ENCODE data around the gene GLP2R.
"Not testable (repeated sequence)": the region's sequence is repeated elsewhere in the genome, so short reads cannot be mapped to it uniquely, and the experiment has no call there.

GLP2R gene

GRCh38 chr17:9912121-9913099 is 86.7 kb downstream of the GLP2R start:
- Histone ChIP-seq H3K36me3 (ENCODE audit: control insufficient read depth in 5 of 5, insufficient read depth in 5 of 5, low read length in 5 of 5) (peaks cover 0 to 35% (median 6%) of the 10 kb centered on the region in 5 donors), H3K27me3 (ENCODE audit: control insufficient read depth in 5 of 5, insufficient read depth in 4 of 5, low read length in 5 of 5) (peaks cover 0 to 5% (median 3%) of the 10 kb centered on the region in 5 donors), H3K9me3 (ENCODE audit: control insufficient read depth in 5 of 5, low read length in 5 of 5) (no peaks in the 10 kb centered on the region), H3K4me3 (ENCODE audit: low read depth in 1 of 5, low read length in 5 of 5) (no peak overlapping the region), H3K27ac (ENCODE audit: low read depth, low read length) (no peak overlapping the region), H3K9ac (ENCODE audit: low read length in 5 of 5) (no peak overlapping the region), H3K4me1 (ENCODE audit: control insufficient read depth in 5 of 5, insufficient read depth in 5 of 5, low read length in 5 of 5) (peaks cover 0 to 5% (median 4%) of the 10 kb centered on the region in 5 donors)

GRCh38 chr17:9913476-9913875 is 87.8 kb downstream of the GLP2R start:
- H3K27me3 ChIP-seq (ENCODE audit: control insufficient read depth in 5 of 5, insufficient read depth in 4 of 5, low read length in 5 of 5), result peaks cover 0 to 5% (median 0%) of the 10 kb centered on the region in 5 donors
- no peak overlapping the region for H3K4me3 ChIP-seq (ENCODE audit: low read depth in 1 of 5, low read length in 5 of 5)
- H3K9me3 ChIP-seq (ENCODE audit: control insufficient read depth in 5 of 5, low read length in 5 of 5), result no peaks in the 10 kb centered on the region
- no peaks in the 10 kb centered on the region for H3K4me1 ChIP-seq (ENCODE audit: control insufficient read depth in 5 of 5, insufficient read depth in 5 of 5, low read length in 5 of 5)
- H3K36me3 ChIP-seq (ENCODE audit: control insufficient read depth in 5 of 5, insufficient read depth in 5 of 5, low read length in 5 of 5), result peaks cover 0 to 46% (median 15%) of the 10 kb centered on the region in 5 donors
- H3K27ac ChIP-seq (ENCODE audit: low read depth, low read length), result no peak overlapping the region
- H3K9ac ChIP-seq (ENCODE audit: low read length in 5 of 5), result peak overlapping the region in 1 of 5 donors; percentile 40

- Histone ChIP-seq H3K4me3 (ENCODE audit: low read depth in 1 of 5, low read length in 5 of 5) (no peak overlapping the region), H3K9ac (ENCODE audit: low read length in 5 of 5) (no peak overlapping the region), H3K27ac (ENCODE audit: low read depth, low read length) (no peak overlapping the region), H3K27me3 (ENCODE audit: control insufficient read depth in 5 of 5, insufficient read depth in 4 of 5, low read length in 5 of 5) (no peaks in the 10 kb centered on the region), H3K36me3 (ENCODE audit: control insufficient read depth in 5 of 5, insufficient read depth in 5 of 5, low read length in 5 of 5) (peaks cover 0 to 64% (median 22%) of the 10 kb centered on the region in 5 donors), H3K9me3 (ENCODE audit: control insufficient read depth in 5 of 5, low read length in 5 of 5) (no peaks in the 10 kb centered on the region), H3K4me1 (ENCODE audit: control insufficient read depth in 5 of 5, insufficient read depth in 5 of 5, low read length in 5 of 5) (no peaks in the 10 kb centered on the region)
These were observed 90.4 kb downstream of the GLP2R start for GRCh38 chr17:9916108-9916507.

- peaks cover 0 to 63% (median 22%) of the 10 kb centered on the region in 5 donors for H3K36me3 ChIP-seq (ENCODE audit: control insufficient read depth in 5 of 5, insufficient read depth in 5 of 5, low read length in 5 of 5)
- no peaks in the 10 kb centered on the region for H3K4me1 ChIP-seq (ENCODE audit: control insufficient read depth in 5 of 5, insufficient read depth in 5 of 5, low read length in 5 of 5)
- no peak overlapping the region for H3K4me3 ChIP-seq (ENCODE audit: low read depth in 1 of 5, low read length in 5 of 5)
- H3K9ac ChIP-seq (ENCODE audit: low read length in 5 of 5), result no peak overlapping the region
- no peak overlapping the region for H3K27ac ChIP-seq (ENCODE audit: low read depth, low read length)
- no peaks in the 10 kb centered on the region for H3K9me3 ChIP-seq (ENCODE audit: control insufficient read depth in 5 of 5, low read length in 5 of 5)
- H3K27me3 ChIP-seq (ENCODE audit: control insufficient read depth in 5 of 5, insufficient read depth in 4 of 5, low read length in 5 of 5), result no peaks in the 10 kb centered on the region
These were observed 91.4 kb downstream of the GLP2R start for GRCh38 chr17:9917131-9917530.

GRCh38 chr17:9917801-9918200 is 92.1 kb downstream of the GLP2R start:
- Histone ChIP-seq H3K4me3 (ENCODE audit: low read depth in 1 of 5, low read length in 5 of 5) (no peak overlapping the region), H3K36me3 (ENCODE audit: control insufficient read depth in 5 of 5, insufficient read depth in 5 of 5, low read length in 5 of 5) (peaks cover 0 to 61% (median 22%) of the 10 kb centered on the region in 5 donors), H3K9ac (ENCODE audit: low read length in 5 of 5) (no peak overlapping the region), H3K4me1 (ENCODE audit: control insufficient read depth in 5 of 5, insufficient read depth in 5 of 5, low read length in 5 of 5) (no peaks in the 10 kb centered on the region), H3K27me3 (ENCODE audit: control insufficient read depth in 5 of 5, insufficient read depth in 4 of 5, low read length in 5 of 5) (no peaks in the 10 kb centered on the region), H3K27ac (ENCODE audit: low read depth, low read length) (no peak overlapping the region), H3K9me3 (ENCODE audit: control insufficient read depth in 5 of 5, low read length in 5 of 5) (no peaks in the 10 kb centered on the region)

GRCh38 chr17:9918352-9918751 is 92.6 kb downstream of the GLP2R start:
- Histone ChIP-seq H3K4me1 (ENCODE audit: control insufficient read depth in 5 of 5, insufficient read depth in 5 of 5, low read length in 5 of 5) (no peaks in the 10 kb centered on the region), H3K9ac (ENCODE audit: low read length in 5 of 5) (no peak overlapping the region), H3K27ac (ENCODE audit: low read depth, low read length) (no peak overlapping the region), H3K27me3 (ENCODE audit: control insufficient read depth in 5 of 5, insufficient read depth in 4 of 5, low read length in 5 of 5) (no peaks in the 10 kb centered on the region), H3K9me3 (ENCODE audit: control insufficient read depth in 5 of 5, low read length in 5 of 5) (no peaks in the 10 kb centered on the region), H3K36me3 (ENCODE audit: control insufficient read depth in 5 of 5, insufficient read depth in 5 of 5, low read length in 5 of 5) (peaks cover 0 to 58% (median 22%) of the 10 kb centered on the region in 5 donors), H3K4me3 (ENCODE audit: low read depth in 1 of 5, low read length in 5 of 5) (no peak overlapping the region)

DNA sequence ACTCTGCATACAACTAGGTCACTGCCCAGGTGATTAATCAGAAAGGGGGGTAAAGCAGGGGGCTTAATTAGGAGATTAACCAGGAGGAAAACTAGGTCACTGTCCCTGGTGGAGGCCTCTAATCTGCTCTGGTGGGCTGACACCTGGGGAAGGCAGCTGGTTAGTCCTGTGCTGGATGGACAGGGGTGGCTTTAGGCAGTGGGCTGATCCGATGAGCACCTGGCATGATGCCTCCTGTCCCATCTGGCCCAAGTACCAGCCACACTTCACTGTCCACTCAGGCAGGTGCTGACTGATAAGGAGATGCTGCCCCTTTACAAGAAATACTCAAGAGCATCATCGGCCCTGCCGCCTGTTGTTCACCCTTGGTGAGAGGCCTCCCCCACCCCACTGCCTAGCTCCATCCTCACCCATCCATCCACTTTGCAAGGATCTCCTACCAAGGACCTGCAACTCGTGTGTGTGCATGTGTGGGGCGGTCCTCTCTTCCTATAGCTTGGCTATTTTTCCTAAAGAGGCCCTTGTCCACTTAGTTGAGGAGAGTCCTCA is 93.2 kb downstream of the GLP2R start:
- Histone ChIP-seq H3K27me3 (ENCODE audit: control insufficient read depth in 5 of 5, insufficient read depth in 4 of 5, low read length in 5 of 5) (no peaks in the 10 kb centered on the region), H3K9me3 (ENCODE audit: control insufficient read depth in 5 of 5, low read length in 5 of 5) (no peaks in the 10 kb centered on the region), H3K4me1 (ENCODE audit: control insufficient read depth in 5 of 5, insufficient read depth in 5 of 5, low read length in 5 of 5) (no peaks in the 10 kb centered on the region), H3K4me3 (ENCODE audit: low read depth in 1 of 5, low read length in 5 of 5) (no peak overlapping the region), H3K27ac (ENCODE audit: low read depth, low read length) (no peak overlapping the region), H3K9ac (ENCODE audit: low read length in 5 of 5) (no peak overlapping the region), H3K36me3 (ENCODE audit: control insufficient read depth in 5 of 5, insufficient read depth in 5 of 5, low read length in 5 of 5) (peaks cover 0 to 62% (median 22%) of the 10 kb centered on the region in 5 donors)

- H3K4me1 ChIP-seq (ENCODE audit: control insufficient read depth in 5 of 5, insufficient read depth in 5 of 5, low read length in 5 of 5); H3K27me3 ChIP-seq (ENCODE audit: control insufficient read depth in 5 of 5, insufficient read depth in 4 of 5, low read length in 5 of 5); H3K9me3 ChIP-seq (ENCODE audit: control insufficient read depth in 5 of 5, low read length in 5 of 5); H3K27ac ChIP-seq (ENCODE audit: low read depth, low read length); H3K4me3 ChIP-seq (ENCODE audit: low read depth in 1 of 5, low read length in 5 of 5); H3K9ac ChIP-seq (ENCODE audit: low read length in 5 of 5): not testable (repeated sequence)
- H3K36me3 ChIP-seq (ENCODE audit: control insufficient read depth in 5 of 5, insufficient read depth in 5 of 5, low read length in 5 of 5), result peaks cover 0 to 61% (median 25%) of the 10 kb centered on the region in 5 donors
These were observed 95.5 kb downstream of the GLP2R start for GRCh38 chr17:9921216-9921615.

GRCh38 chr17:9922012-9922848 is 96.5 kb downstream of the GLP2R start:
- H3K27ac ChIP-seq (ENCODE audit: low read depth, low read length), result no peak overlapping the region
- H3K4me3 ChIP-seq (ENCODE audit: low read depth in 1 of 5, low read length in 5 of 5), result no peak overlapping the region
- H3K36me3 ChIP-seq (ENCODE audit: control insufficient read depth in 5 of 5, insufficient read depth in 5 of 5, low read length in 5 of 5), result peaks cover 0 to 56% (median 27%) of the 10 kb centered on the region in 5 donors
- H3K27me3 ChIP-seq (ENCODE audit: control insufficient read depth in 5 of 5, insufficient read depth in 4 of 5, low read length in 5 of 5), result no peaks in the 10 kb centered on the region
- no peak overlapping the region for H3K9ac ChIP-seq (ENCODE audit: low read length in 5 of 5)
- H3K4me1 ChIP-seq (ENCODE audit: control insufficient read depth in 5 of 5, insufficient read depth in 5 of 5, low read length in 5 of 5), result peaks cover 0 to 2% (median 0%) of the 10 kb centered on the region in 5 donors
- no peaks in the 10 kb centered on the region for H3K9me3 ChIP-seq (ENCODE audit: control insufficient read depth in 5 of 5, low read length in 5 of 5)
